ENCODE measurements around the gene COX4I2. TPM values are rescaled to one million over a fixed set of nuclear protein-coding genes. Genes with fewer than 3 reads are reported as not detected.

Gene COX4I2
- polyA plus RNA-seq, 3 donors = not detected

GRCh38 chr20:31641391-31641790, 3.7 kb downstream of the COX4I2 start:
- no peak overlapping the region for H3K27ac ChIP-seq (ENCODE audit: low read depth in 1 of 2, low read length in 2 of 2)
- no peak for DNase-seq
- H3K79me2 ChIP-seq (ENCODE audit: insufficient read depth, low read length) = no peaks in the 10 kb centered on the region
- Mint-ChIP-seq H3K27me3 (ENCODE audit: low read depth in 3 of 3) (peaks cover 3 to 4% (median 4%) of the 10 kb centered on the region in 3 donors), H3K9me3 (no peaks in the 10 kb centered on the region), H3K27ac (no peak overlapping the region), H3K4me1 (peaks cover 6% of the 10 kb centered on the region), H3K4me3 (no peak overlapping the region), H3K36me3 (no peaks in the 10 kb centered on the region)
- H3K9ac ChIP-seq (ENCODE audit: insufficient read depth, low read length, poor library complexity, severe bottlenecking) = no peak overlapping the region
- TF ChIP-seq CTCF (IDR thresholded peaks at IDR 0.05) = no peak
- H3K4me3 ChIP-seq (replicated peaks in 1 of 3; ENCODE audit: low read depth in 2 of 3, low read length in 3 of 3) = no peak overlapping the region
- H3K36me3 ChIP-seq (replicated peaks in 1 of 2; ENCODE audit: control insufficient read depth in 1 of 2, insufficient read depth in 2 of 2, low read length in 2 of 2) = no peaks in the 10 kb centered on the region
- H3K9me3 ChIP-seq (replicated peaks in 1 of 2; ENCODE audit: control insufficient read depth in 1 of 2, insufficient read depth in 1 of 2, low read length in 2 of 2) = no peaks in the 10 kb centered on the region
- H3K4me2 ChIP-seq (replicated peaks; ENCODE audit: extremely low read depth, low read length, poor library complexity, severe bottlenecking) = no peak overlapping the region
- H3K27me3 ChIP-seq (ENCODE audit: control insufficient read depth in 2 of 2, insufficient read depth in 2 of 2, low read length in 2 of 2) = no peaks in the 10 kb centered on the region
- peaks cover 0 to 4% of the 10 kb centered on the region in 2 donors for H3K4me1 ChIP-seq (ENCODE audit: control insufficient read depth in 1 of 2, insufficient read depth in 2 of 2, low read length in 2 of 2)
- WGBS (ENCODE audit: insufficient coverage) = no CpG with 5 or more reads among the region's 6 CpGs
- H2AFZ ChIP-seq (ENCODE audit: insufficient read depth, low read depth, low read length, poor library complexity, severe bottlenecking) = no peak overlapping the region
- no peaks in the 10 kb centered on the region for H4K20me1 ChIP-seq (ENCODE audit: insufficient read depth, low read length)
- intact Hi-C loops (cut with micrococcal nuclease) = no loop called here

GRCh38 chr20:31642837-31643236, 5.1 kb downstream of the COX4I2 start:
- Mint-ChIP-seq H3K4me1 (peaks cover 6% of the 10 kb centered on the region), H3K9me3 (no peaks in the 10 kb centered on the region), H3K27ac (peak overlapping the region in 1 of 7 donors; percentile 70), H3K4me3 (peak overlapping the region in 1 of 2 donors; percentile 1), H3K27me3 (ENCODE audit: low read depth in 3 of 3) (peaks cover 3 to 4% (median 4%) of the 10 kb centered on the region in 3 donors), H3K36me3 (no peaks in the 10 kb centered on the region)
- Histone ChIP-seq H4K20me1 (ENCODE audit: insufficient read depth, low read length) (no peaks in the 10 kb centered on the region), H3K27me3 (ENCODE audit: control insufficient read depth in 2 of 2, insufficient read depth in 2 of 2, low read length in 2 of 2) (no peaks in the 10 kb centered on the region), H3K4me2 (replicated peaks; ENCODE audit: extremely low read depth, low read length, poor library complexity, severe bottlenecking) (no peak overlapping the region), H2AFZ (ENCODE audit: insufficient read depth, low read depth, low read length, poor library complexity, severe bottlenecking) (peak overlapping the region; percentile 31), H3K9ac (ENCODE audit: insufficient read depth, low read length, poor library complexity, severe bottlenecking) (no peak overlapping the region), H3K4me3 (replicated peaks in 1 of 3; ENCODE audit: low read depth in 2 of 3, low read length in 3 of 3) (no peak overlapping the region), H3K36me3 (replicated peaks in 1 of 2; ENCODE audit: control insufficient read depth in 1 of 2, insufficient read depth in 2 of 2, low read length in 2 of 2) (no peaks in the 10 kb centered on the region), H3K27ac (ENCODE audit: low read depth in 1 of 2, low read length in 2 of 2) (no peak overlapping the region), H3K9me3 (replicated peaks in 1 of 2; ENCODE audit: control insufficient read depth in 1 of 2, insufficient read depth in 1 of 2, low read length in 2 of 2) (no peaks in the 10 kb centered on the region), H3K79me2 (ENCODE audit: insufficient read depth, low read length) (no peaks in the 10 kb centered on the region), H3K4me1 (ENCODE audit: control insufficient read depth in 1 of 2, insufficient read depth in 2 of 2, low read length in 2 of 2) (peaks cover 0 to 4% of the 10 kb centered on the region in 2 donors)
- intact Hi-C loops (cut with micrococcal nuclease) = no loop called here
- no peak for DNase-seq
- no peak for TF ChIP-seq CTCF (IDR thresholded peaks at IDR 0.05)
- WGBS (ENCODE audit: insufficient coverage) = 22% methylated on average over 1 of the region's 1 CpG
